Type B pancreatic cell (in vitro differentiated cells): Measurements from ENCODE around the gene GLI3. TPM values are rescaled to one million over a fixed set of nuclear protein-coding genes. Genes with fewer than 3 reads are reported as not detected.

Experiments used
- DNase-seq: peaks from one replicate; pipeline ENCODE4 v3.0.0; 2021; ENCODE audit warnings: mixed read lengths; ENCODE audit not compliant: unreplicated experiment; ENCODE audit errors: extremely low spot score
- H3K27ac Mint-ChIP-seq: 2 replicates; pipeline ENCODE4 v1.8.0; 2021; ENCODE audit warnings: mild to moderate bottlenecking, mixed read lengths
- H3K27me3 Mint-ChIP-seq: 2 replicates; pipeline ENCODE4 v1.8.0; 2021; ENCODE audit warnings: mixed read lengths
- H3K36me3 Mint-ChIP-seq: 2 replicates; pipeline ENCODE4 v1.8.0; 2021; ENCODE audit warnings: mixed read lengths
- H3K4me1 Mint-ChIP-seq: one replicate; pipeline ENCODE4 v1.8.0; 2021; ENCODE audit warnings: mixed read lengths; ENCODE audit not compliant: unreplicated experiment
- H3K4me3 Mint-ChIP-seq: 2 replicates; pipeline ENCODE4 v1.8.0; 2021; ENCODE audit warnings: mild to moderate bottlenecking, mixed read lengths
- H3K9me3 Mint-ChIP-seq: 2 replicates; pipeline ENCODE4 v1.8.0; 2021; ENCODE audit warnings: mixed read lengths
- total RNA-seq: library from RNA; stranded (reverse); gene quantifications from 2 replicates; pipeline ENCODE4 v1.2.1, GENCODE V29; 2021; ENCODE audit warnings: low replicate concordance
- TF ChIP-seq, protein P1 (sequence below): fragments of 200-600 bp; sonication (generic); conservative IDR thresholded peaks from 2 replicates; pipeline ENCODE4 v1.5.0; 2021; ENCODE audit warnings: antibody characterized with exemption, mild to moderate bottlenecking

Gene GLI3
- total RNA-seq, 1 donor from 2014 or later, result 141 TPM

- Mint-ChIP-seq H3K27ac (no peak overlapping the region), H3K4me1 (peaks cover 44% of the 10 kb centered on the region), H3K4me3 (no peak overlapping the region), H3K9me3 (no peaks in the 10 kb centered on the region), H3K27me3 (no peaks in the 10 kb centered on the region), H3K36me3 (peaks cover 20% of the 10 kb centered on the region)
- no peak for DNase-seq
- TF ChIP-seq, protein P1, sequence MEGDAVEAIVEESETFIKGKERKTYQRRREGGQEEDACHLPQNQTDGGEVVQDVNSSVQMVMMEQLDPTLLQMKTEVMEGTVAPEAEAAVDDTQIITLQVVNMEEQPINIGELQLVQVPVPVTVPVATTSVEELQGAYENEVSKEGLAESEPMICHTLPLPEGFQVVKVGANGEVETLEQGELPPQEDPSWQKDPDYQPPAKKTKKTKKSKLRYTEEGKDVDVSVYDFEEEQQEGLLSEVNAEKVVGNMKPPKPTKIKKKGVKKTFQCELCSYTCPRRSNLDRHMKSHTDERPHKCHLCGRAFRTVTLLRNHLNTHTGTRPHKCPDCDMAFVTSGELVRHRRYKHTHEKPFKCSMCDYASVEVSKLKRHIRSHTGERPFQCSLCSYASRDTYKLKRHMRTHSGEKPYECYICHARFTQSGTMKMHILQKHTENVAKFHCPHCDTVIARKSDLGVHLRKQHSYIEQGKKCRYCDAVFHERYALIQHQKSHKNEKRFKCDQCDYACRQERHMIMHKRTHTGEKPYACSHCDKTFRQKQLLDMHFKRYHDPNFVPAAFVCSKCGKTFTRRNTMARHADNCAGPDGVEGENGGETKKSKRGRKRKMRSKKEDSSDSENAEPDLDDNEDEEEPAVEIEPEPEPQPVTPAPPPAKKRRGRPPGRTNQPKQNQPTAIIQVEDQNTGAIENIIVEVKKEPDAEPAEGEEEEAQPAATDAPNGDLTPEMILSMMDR, result no peak
Observed at GRCh38 chr7:42197451-42197850, 39.6 kb downstream of the GLI3 start.

DNA sequence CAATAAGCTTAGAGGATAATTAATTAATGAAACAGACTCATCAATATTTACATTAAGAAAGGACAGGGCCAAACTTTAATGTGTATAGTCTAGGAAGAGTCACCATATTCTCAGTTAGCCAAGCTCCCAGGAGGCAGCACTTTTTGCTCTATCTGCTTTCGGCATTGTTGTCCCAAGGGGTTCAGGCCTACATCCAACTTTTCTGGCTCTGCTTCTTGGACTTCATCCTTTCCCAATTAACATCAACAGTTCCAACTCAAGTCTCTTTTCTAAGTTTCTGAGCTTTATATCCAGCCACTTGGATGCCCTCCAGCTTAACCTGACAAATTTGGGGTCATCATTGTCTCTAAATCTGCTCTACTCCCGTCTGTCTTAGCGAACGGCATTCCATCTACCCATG, 42.8 kb downstream of the GLI3 start:
- no peaks in the 10 kb centered on the region for H3K9me3 Mint-ChIP-seq
- H3K36me3 Mint-ChIP-seq, result peaks cover 18% of the 10 kb centered on the region
- H3K4me1 Mint-ChIP-seq, result peaks cover 57% of the 10 kb centered on the region
- H3K27me3 Mint-ChIP-seq, result no peaks in the 10 kb centered on the region
- TF ChIP-seq, protein P1, result no peak
- H3K4me3 Mint-ChIP-seq, result peak overlapping the region; percentile 65
- DNase-seq, result no peak
- H3K27ac Mint-ChIP-seq, result peak overlapping the region; percentile 16

GRCh38 chr7:42193471-42194129, 43.4 kb downstream of the GLI3 start:
- no peaks in the 10 kb centered on the region for H3K9me3 Mint-ChIP-seq
- H3K27me3 Mint-ChIP-seq, result no peaks in the 10 kb centered on the region
- no peak for DNase-seq
- TF ChIP-seq, protein P1, result no peak
- peak overlapping the region; percentile 35 for H3K27ac Mint-ChIP-seq
- peaks cover 56% of the 10 kb centered on the region for H3K4me1 Mint-ChIP-seq
- H3K36me3 Mint-ChIP-seq, result peaks cover 23% of the 10 kb centered on the region
- peak overlapping the region; percentile 65 for H3K4me3 Mint-ChIP-seq

DNA sequence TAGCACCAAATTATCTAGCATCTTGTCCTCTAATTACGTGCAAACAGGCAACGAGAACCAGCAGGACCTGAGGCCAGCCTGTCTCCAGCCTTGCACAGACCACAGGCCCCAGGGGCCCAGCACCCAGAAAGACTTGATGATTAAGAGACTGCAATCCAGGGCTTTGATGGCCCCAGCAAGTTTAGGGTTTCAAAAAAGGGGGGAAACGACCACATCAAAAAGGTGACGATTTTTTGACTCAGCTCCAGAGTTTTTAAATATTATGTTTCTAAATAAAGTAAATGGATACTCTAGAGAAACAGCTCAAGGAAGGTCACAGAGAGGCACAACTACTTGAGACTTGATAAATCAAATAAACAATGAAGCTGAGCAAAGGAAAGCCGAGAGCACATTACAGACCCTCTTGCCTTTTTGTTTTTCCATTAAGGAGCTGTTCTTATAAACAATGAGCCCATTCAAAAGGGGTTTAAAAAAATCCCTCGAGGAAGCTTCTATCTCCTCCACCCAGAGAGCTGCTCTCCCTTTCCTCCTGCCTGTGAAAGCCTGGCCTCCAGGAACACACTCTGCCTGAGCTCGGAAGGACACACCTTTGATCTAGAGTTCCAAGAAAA, 44.1 kb downstream of the GLI3 start:
- peaks cover 26% of the 10 kb centered on the region for H3K36me3 Mint-ChIP-seq
- TF ChIP-seq, protein P1, result no peak
- peak overlapping the region; percentile 35 for H3K27ac Mint-ChIP-seq
- no peak for DNase-seq
- peak overlapping the region; percentile 45 for H3K4me3 Mint-ChIP-seq
- peaks cover 56% of the 10 kb centered on the region for H3K4me1 Mint-ChIP-seq
- no peaks in the 10 kb centered on the region for H3K9me3 Mint-ChIP-seq
- no peaks in the 10 kb centered on the region for H3K27me3 Mint-ChIP-seq

DNA sequence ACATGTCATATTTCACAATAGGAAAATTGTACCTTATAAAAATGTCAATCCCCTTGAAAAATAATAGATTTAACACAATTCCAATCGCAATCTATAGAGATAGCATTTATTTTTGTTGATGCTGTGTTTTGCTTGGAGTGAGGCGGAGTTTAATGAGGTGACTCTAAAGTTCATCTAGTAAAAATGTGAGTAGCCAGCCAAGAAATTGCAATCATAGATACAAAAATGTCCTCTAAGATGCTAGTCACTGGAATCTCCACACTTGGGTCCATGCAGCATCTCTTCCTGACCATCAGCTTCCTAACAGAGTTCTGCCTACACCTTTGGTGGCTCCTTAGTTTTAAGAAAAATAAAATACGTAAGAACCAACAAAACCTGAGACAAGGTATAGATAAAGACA, 44.9 kb downstream of the GLI3 start:
- no peaks in the 10 kb centered on the region for H3K9me3 Mint-ChIP-seq
- H3K27me3 Mint-ChIP-seq, result no peaks in the 10 kb centered on the region
- H3K27ac Mint-ChIP-seq, result no peak overlapping the region
- no peak overlapping the region for H3K4me3 Mint-ChIP-seq
- no peak for DNase-seq
- peaks cover 23% of the 10 kb centered on the region for H3K36me3 Mint-ChIP-seq
- peaks cover 56% of the 10 kb centered on the region for H3K4me1 Mint-ChIP-seq
- TF ChIP-seq, protein P1, result no peak
